Measurements from ENCODE around the gene BRSK2.
"Not testable (repeated sequence)": the region's sequence is repeated elsewhere in the genome, so short reads cannot be mapped to it uniquely, and the experiment has no call there.

BRSK2 gene

GRCh38 chr11:1354125-1354938, 35.4 kb upstream of the BRSK2 start:
- DNase-seq: no peak

GRCh38 chr11:1356007-1356435, 33.7 kb upstream of the BRSK2 start:
- no peak for DNase-seq

GRCh38 chr11:1356478-1356960, 33.2 kb upstream of the BRSK2 start:
- no peak for DNase-seq

- no peak for DNase-seq
Observed at GRCh38 chr11:1358286-1358685, 31.4 kb upstream of the BRSK2 start.

- DNase-seq: not testable (repeated sequence)
Observed at GRCh38 chr11:1358931-1359330, 30.8 kb upstream of the BRSK2 start.

- DNase-seq: no peak
Observed at GRCh38 chr11:1359556-1359955, 30.2 kb upstream of the BRSK2 start.

- no peak for DNase-seq
Observed at GRCh38 chr11:1360181-1360834, 29.4 kb upstream of the BRSK2 start.

GRCh38 chr11:1360835-1361357, 28.8 kb upstream of the BRSK2 start:
- no peak for DNase-seq

GRCh38 chr11:1361882-1362281, 27.9 kb upstream of the BRSK2 start:
- no peak for DNase-seq

- no peak for DNase-seq
Observed at GRCh38 chr11:1367721-1368120, 22.0 kb upstream of the BRSK2 start.

GRCh38 chr11:1368216-1368615, 21.5 kb upstream of the BRSK2 start:
- no peak for DNase-seq

- no peak for DNase-seq
Observed at GRCh38 chr11:1368966-1369365, 20.8 kb upstream of the BRSK2 start.

- no peak for DNase-seq
Observed at GRCh38 chr11:1369371-1370005, 20.2 kb upstream of the BRSK2 start.

GRCh38 chr11:1370186-1371025, 19.3 kb upstream of the BRSK2 start:
- no peak for DNase-seq

- no peak for DNase-seq
Observed at GRCh38 chr11:1371026-1371325, 18.8 kb upstream of the BRSK2 start.

- no peak for DNase-seq
Observed at GRCh38 chr11:1371377-1371776, 18.4 kb upstream of the BRSK2 start.

GRCh38 chr11:1371836-1372465, 17.8 kb upstream of the BRSK2 start:
- DNase-seq: no peak

GRCh38 chr11:1372660-1373059, 17.1 kb upstream of the BRSK2 start:
- no peak for DNase-seq

GRCh38 chr11:1373536-1374214, 16.1 kb upstream of the BRSK2 start:
- DNase-seq: no peak

GRCh38 chr11:1375161-1375954, 14.4 kb upstream of the BRSK2 start:
- DNase-seq: no peak

- no peak for DNase-seq
Observed at GRCh38 chr11:1375955-1376258, 13.8 kb upstream of the BRSK2 start.

All from NCI-H510A (cell line).